Neural cell (in vitro differentiated cells): ENCODE measurements around the gene AADACL2.

Experiments
- EZH2 ChIP-seq: fragments of 200-600, 300-800 bp; shearing (Covaris generic), sonication (generic); IDR thresholded peaks from 2 replicates; pipeline ENCODE4 v1.6.1; 2014; ENCODE audit warnings: antibody characterized with exemption, low read length, borderline replicate concordance, mild to moderate bottlenecking; ENCODE audit not compliant: insufficient read depth, poor library complexity, severe bottlenecking
- REST ChIP-seq: IDR thresholded peaks from 2 replicates; pipeline ENCODE4 v1.6.1; 2012; ENCODE audit warnings: borderline replicate concordance
- SMC3 ChIP-seq: fragments of 450-650 bp; conservative IDR thresholded peaks from 2 replicates; pipeline ENCODE4 v1.6.1; 2014; ENCODE audit warnings: antibody characterized with exemption, mild to moderate bottlenecking, moderate library complexity; ENCODE audit not compliant: poor library complexity
- TF ChIP-seq, protein P1 (sequence below): fragments of 450-650 bp; IDR thresholded peaks from 2 replicates; pipeline ENCODE4 v1.5.1; 2014; ENCODE audit warnings: antibody characterized with exemption, mild to moderate bottlenecking, moderate library complexity; ENCODE audit not compliant: poor library complexity, severe bottlenecking

- TF ChIP-seq, protein P1, sequence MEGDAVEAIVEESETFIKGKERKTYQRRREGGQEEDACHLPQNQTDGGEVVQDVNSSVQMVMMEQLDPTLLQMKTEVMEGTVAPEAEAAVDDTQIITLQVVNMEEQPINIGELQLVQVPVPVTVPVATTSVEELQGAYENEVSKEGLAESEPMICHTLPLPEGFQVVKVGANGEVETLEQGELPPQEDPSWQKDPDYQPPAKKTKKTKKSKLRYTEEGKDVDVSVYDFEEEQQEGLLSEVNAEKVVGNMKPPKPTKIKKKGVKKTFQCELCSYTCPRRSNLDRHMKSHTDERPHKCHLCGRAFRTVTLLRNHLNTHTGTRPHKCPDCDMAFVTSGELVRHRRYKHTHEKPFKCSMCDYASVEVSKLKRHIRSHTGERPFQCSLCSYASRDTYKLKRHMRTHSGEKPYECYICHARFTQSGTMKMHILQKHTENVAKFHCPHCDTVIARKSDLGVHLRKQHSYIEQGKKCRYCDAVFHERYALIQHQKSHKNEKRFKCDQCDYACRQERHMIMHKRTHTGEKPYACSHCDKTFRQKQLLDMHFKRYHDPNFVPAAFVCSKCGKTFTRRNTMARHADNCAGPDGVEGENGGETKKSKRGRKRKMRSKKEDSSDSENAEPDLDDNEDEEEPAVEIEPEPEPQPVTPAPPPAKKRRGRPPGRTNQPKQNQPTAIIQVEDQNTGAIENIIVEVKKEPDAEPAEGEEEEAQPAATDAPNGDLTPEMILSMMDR: no peak
- no peak for TF ChIP-seq EZH2
- no peak for TF ChIP-seq REST
- TF ChIP-seq SMC3: no peak
These were observed 10.9 kb upstream of the AADACL2 start for GRCh38 chr3:151722856-151723255.
